AG09309 (cell line): ENCODE measurements around the gene TGFB3.

Source experiments
- DNase-seq: peaks from one replicate; pipeline ENCODE4 v3.0.0-alpha.2; 2010; ENCODE audit warnings: low read depth
- H3K4me3 ChIP-seq: 2 replicates; pipeline ENCODE4 v1.5.1; 2011; ENCODE audit warnings: mild to moderate bottlenecking, low read depth, low read length, moderate library complexity; ENCODE audit not compliant: control insufficient read depth
- TF ChIP-seq, protein P1 (sequence below): IDR thresholded peaks from 2 replicates; pipeline ENCODE4 v1.5.1; 2011; ENCODE audit warnings: mild to moderate bottlenecking, low read depth, low read length, inconsistent platforms; ENCODE audit not compliant: insufficient read depth, control insufficient read depth; ENCODE audit errors: missing control alignments

Gene TGFB3

DNA sequence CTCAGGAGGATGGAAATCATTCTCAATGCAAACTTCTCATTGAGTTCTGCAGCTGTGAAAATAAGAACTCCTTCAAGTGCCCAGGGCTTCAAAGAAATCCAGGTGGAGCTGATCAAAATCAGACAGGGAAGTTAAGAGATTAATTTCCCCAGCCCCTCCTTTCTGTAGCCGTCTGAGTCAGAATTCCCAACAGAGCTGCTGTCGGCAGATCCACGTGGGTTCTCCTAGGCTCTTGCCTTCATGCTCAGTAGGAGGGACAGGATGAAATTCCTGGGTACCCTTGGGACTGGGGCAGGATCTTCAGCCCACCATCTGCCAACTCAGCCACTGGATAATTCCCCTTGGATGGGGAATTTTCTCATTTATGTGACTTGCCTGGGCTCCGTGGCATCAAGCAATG is 13.3 kb downstream of the TGFB3 start:
- no peak for DNase-seq
- no peak overlapping the region for H3K4me3 ChIP-seq
- TF ChIP-seq, protein P1, sequence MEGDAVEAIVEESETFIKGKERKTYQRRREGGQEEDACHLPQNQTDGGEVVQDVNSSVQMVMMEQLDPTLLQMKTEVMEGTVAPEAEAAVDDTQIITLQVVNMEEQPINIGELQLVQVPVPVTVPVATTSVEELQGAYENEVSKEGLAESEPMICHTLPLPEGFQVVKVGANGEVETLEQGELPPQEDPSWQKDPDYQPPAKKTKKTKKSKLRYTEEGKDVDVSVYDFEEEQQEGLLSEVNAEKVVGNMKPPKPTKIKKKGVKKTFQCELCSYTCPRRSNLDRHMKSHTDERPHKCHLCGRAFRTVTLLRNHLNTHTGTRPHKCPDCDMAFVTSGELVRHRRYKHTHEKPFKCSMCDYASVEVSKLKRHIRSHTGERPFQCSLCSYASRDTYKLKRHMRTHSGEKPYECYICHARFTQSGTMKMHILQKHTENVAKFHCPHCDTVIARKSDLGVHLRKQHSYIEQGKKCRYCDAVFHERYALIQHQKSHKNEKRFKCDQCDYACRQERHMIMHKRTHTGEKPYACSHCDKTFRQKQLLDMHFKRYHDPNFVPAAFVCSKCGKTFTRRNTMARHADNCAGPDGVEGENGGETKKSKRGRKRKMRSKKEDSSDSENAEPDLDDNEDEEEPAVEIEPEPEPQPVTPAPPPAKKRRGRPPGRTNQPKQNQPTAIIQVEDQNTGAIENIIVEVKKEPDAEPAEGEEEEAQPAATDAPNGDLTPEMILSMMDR = no peak

GRCh38 chr14:75967866-75968265 is 13.9 kb downstream of the TGFB3 start:
- no peak overlapping the region for H3K4me3 ChIP-seq
- TF ChIP-seq, protein P1 = no peak
- DNase-seq = no peak

DNA sequence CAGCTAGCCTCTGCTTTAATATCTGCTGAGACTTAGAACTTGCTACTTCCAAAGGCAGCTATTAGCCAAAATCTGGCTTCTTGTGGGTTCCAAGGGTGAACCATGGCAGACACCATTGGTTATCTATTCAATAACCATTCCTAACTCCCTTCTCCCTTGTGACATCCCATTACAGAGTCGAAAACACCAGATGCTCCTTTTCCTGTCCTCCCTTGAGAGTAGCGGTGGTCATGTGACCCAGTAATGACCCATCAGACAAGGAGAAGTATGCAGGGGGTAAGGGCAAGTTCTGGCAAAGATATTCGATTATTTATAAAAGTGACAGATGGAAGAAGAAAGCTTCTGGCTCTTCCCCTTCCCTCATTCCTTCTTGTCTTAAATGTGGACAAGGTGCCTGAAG is 20.1 kb downstream of the TGFB3 start:
- TF ChIP-seq, protein P1 = no peak
- H3K4me3 ChIP-seq = no peak overlapping the region
- no peak for DNase-seq

DNA sequence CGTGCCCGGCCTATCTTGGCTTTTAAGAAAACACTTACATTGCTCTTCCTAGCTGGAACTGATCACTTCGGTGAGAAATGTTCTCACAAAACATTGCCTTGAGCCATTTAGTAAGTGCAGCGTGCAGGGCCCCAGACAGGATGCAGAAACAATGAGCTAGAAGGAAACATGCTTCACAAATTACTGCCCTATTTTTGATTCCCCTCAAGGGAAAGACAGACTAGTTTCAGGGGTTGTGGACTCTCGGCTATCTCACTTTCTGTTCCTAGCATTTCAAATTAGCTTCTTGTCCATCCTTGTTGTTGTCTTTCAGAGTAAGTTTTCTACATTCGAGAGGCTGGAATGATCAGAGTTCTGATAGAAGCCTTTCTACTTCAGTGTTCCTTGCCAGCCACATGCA is 21.6 kb downstream of the TGFB3 start:
- DNase-seq = no peak
- H3K4me3 ChIP-seq = no peak overlapping the region
- TF ChIP-seq, protein P1 = no peak

- TF ChIP-seq, protein P1 = no peak
- DNase-seq = no peak
- H3K4me3 ChIP-seq = no peak overlapping the region
Observed at GRCh38 chr14:75959031-75959430, 22.8 kb downstream of the TGFB3 start.

DNA sequence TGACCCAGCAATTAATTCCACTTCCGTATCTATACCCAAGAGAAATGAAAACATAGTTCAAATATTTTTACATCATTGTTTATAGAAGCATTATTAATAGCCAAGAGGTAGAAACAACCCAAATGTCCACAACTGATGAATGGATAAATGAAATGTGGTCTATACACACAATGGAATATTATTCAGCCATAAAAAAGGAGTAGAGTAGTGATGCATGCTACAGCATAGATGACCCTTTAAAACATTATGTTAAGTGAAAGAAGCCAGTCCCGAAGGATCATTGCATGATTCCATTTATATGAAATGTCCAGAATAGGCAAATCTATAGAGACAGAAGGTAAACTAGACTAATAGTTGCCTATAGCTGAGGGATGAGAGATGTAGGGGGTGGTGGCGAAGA is 29.3 kb downstream of the TGFB3 start:
- no peak for DNase-seq
- TF ChIP-seq, protein P1 = no peak
- H3K4me3 ChIP-seq = no peak overlapping the region

GRCh38 chr14:75946785-75947184 is 35.0 kb downstream of the TGFB3 start:
- no peak for DNase-seq
- no peak overlapping the region for H3K4me3 ChIP-seq
- TF ChIP-seq, protein P1 = no peak
